Activated CD8-positive, alpha-beta memory T cell treated with anti-CD3 and anti-CD28 coated beads for 4 hours (primary cell): ENCODE results near the gene RACGAP1.
"Not testable (repeated sequence)": the region's sequence is repeated elsewhere in the genome, so short reads cannot be mapped to it uniquely, and the experiment has no call there.

ENCODE experiments used
- DNase-seq, 2 donors: peaks; one replicate each; pipeline ENCODE4 v3.0.0-alpha.2; 2020; ENCODE audit warnings: low read depth in 2 of 2

RACGAP1 gene

DNA sequence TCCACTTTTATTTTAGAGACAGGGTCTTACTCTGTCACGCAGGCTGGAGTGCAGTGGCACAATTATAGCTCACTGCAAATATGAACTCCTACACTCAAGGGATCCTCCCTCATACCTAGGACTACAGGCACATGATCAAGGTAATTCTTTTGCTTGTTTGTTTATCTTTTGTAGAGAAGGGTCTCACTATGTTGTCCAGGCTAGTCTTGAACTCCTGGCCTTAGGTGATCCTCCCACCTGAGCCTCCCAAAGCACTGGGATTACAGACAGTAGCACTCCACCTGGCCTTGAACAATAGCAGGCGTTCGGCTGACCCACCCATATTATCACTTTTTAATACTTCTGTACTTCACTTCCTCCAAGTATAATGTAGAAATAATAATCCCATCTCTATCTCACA is 1.4 kb upstream of the RACGAP1 start:
- no peak for DNase-seq

DNA sequence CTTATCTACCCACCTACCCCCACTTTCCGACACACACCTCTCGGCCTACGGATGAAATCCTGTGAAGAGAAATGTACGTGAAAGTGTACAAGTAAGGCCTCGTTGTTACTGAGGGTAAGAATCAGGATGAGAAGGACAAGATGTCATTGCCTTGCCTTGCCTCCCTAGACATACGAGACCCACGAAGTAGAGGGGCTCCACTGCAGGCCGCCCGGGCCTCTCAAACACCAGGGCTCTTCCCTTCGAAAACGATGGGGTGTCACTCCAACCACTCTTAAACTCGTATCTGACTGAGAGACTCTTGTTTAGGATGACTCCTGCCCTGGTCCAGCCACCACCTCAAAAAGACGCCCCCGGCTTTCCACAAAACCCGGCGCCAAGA is 498 bp downstream of the RACGAP1 start:
- DNase-seq: no peak

DNA sequence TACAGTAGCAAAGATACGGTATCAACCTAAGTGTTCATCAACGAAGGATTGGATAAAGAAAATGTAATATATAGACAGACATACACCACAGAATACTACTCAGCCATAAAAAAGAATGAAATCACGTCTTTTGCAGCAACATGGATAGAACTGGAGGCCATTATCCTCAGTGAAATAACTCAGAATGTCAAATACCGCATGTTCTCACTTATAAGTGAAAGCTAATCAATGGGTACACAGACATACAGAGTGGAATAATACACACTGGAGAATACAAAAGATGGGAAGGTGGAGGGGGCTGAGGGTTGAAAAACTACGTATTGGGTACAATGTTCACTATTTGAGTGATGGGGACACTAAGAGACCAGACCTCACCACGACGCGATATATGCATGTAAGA is 1.1 kb downstream of the RACGAP1 start:
- no peak for DNase-seq

DNA sequence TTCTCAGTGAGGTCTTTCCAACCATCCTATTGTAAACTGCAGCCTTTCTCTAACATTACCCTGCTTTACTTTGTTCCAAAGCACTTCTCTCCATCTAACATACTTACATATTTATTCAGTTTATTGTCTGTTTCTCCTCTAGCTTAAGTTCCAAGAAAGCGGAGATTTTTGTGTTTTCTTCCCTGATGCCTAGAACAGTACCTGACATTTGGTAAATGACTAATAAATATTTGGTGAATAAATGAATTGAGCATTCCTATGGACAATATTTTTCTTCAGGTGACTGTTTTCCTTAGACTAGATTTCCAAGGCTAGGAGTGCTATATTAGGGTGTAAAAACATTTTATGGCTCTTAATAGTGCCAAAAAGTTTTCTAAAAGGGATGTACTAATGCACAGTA is 2.4 kb downstream of the RACGAP1 start:
- no peak for DNase-seq

DNA sequence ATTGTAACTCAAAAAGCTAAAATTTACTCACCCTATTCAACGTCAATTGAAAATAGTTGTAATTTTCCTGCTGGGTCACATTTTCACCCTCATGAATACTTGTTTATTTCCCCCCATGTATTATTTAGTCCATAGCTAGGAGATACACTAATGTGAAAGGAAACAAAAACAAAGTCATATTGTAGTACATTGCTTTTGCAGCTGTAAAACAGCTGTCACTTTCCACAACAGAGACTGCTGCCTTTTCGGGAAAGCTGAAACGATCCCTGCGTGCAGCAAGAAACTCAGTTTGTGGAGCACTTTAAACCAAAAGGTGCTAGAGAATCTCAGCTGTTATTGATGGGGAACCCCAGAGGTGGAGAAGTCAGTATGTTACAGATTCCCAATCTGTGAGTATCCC is 4.3 kb downstream of the RACGAP1 start:
- no peak for DNase-seq

DNA sequence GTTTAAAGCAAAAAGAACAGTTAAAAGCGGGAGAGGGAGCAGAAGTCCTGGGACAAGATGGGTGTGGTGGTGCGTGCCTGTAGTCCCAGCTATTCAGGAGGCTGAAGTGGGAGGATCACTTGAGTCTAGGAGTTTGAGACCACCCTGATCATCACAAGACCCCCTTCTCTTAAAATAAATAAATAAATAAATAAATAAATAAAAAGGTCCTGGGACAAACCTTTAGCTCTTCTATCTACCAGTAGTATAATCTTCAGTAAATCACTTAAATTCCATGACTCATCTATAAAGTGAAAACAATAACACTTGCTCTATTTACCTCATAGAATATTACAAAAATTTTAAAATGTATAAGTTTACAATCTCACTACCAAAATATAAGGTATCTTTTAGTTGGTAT is 5.8 kb downstream of the RACGAP1 start:
- DNase-seq: no peak

DNA sequence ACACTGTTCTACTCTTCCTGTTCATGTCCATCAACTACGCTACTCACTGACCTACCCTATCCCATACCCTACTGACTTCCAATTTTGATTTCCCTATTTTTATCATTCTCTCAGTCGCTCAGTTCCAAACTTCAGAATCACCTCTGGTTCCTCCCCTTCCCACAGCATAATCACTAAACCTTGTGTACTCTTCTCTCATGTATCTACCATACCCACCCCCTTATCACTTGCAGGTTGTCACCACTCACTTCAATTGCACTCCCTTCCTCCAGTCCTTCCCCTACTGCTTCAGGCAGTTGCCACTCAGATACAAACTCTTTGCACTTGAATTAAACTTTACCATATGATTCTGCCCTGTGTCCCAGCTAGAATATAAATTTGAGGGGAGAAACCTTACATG is 6.3 kb downstream of the RACGAP1 start:
- no peak for DNase-seq

DNA sequence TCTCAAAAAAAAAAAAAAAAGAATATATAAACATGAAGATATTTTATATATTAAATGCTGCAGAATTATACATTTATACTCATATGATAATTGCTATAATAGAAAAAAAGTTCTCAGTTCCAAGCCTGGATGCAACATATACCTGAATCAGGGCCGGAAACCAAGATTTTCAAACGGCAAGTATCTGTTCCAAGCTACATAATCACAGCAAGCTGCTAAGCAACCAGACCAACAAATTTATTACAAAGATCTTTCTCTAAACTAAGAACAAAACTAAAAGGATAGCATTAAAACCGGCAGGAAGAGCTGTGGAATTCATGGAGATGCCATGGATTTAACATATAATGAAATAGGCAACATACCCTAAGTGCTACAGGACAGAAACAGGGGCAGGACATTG is 7.1 kb downstream of the RACGAP1 start:
- no peak for DNase-seq

DNA sequence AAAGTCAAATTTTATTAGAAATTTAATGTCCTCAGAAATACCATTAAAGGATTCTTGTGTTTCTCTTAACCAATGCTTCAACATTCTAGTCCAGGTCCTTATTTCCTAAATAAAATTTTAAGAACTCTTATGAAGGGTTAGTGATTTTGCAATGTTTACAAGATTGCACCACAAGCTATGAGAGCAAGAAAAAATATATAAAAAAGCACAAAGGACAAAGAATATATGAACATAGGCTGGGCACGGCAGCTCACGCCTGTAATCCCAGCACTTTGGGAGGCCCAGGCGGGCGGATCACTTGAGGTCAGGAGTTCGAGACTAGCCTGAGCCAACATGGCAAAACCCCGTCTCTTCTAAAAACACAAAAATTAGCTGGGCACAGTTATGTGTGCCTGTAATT is 7.7 kb downstream of the RACGAP1 start:
- DNase-seq: no peak

DNA sequence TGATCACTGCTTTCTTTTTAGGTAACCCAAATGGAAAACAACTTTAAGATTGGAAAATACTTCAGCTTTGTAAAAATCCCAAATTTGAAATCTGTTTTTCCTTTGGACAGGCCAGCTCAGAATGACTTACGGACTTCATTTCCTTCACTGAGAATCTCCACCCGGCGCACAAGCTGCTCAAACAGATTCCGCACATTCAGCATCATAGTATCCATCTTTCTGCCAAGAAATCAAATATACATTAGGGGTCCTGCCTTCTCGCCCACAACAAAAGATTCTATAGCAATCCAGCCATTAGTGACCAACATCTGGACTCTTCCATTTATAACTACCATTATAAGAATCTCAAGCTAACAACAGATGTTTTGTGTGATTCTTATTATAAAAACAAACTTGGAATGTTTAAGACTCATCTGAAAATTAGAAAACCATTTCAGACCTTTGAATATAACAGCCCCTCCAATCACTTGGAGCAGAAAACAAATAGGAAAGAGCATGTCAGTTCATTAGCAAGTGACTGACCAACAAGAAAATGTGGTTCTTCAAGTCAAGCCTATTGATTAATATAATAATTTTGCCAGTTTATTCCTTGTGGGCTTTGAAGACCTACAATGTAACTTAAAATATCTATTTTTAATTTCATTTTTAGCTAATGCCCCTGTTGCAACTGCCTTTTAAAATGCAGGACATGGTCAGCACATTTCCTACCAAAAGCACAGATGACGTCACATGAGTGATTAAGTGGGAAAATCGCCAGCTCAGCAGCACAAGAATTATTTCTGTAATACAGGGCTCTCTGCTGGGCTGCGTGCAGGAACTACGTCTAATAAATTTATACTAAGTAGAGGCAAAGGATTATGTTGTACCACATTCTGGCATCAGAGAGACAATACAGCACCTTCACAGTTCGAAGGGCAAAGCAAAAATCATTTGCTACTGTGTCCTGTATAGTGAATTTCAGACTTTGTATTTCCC is 8.5 kb downstream of the RACGAP1 start:
- no peak for DNase-seq

DNA sequence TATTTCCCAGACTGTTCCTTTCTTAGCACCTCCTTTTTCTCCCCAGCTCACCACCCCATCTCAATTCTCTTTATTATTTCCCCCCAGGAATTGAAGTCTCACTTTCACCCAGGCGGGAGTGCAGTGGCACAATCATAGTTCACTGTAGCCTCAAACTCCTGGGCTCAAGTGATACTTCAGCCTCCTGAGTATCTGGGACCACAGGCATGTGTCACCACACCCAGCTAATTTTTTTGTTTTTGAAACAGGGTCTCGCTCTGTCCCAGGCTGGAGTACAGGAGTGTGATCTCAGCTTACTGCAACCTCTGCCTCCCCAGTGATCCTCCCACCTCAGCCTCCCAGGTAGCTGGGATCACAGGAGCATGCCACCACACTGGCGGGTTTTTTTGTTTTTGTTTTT is 11.0 kb downstream of the RACGAP1 start:
- DNase-seq: no peak

DNA sequence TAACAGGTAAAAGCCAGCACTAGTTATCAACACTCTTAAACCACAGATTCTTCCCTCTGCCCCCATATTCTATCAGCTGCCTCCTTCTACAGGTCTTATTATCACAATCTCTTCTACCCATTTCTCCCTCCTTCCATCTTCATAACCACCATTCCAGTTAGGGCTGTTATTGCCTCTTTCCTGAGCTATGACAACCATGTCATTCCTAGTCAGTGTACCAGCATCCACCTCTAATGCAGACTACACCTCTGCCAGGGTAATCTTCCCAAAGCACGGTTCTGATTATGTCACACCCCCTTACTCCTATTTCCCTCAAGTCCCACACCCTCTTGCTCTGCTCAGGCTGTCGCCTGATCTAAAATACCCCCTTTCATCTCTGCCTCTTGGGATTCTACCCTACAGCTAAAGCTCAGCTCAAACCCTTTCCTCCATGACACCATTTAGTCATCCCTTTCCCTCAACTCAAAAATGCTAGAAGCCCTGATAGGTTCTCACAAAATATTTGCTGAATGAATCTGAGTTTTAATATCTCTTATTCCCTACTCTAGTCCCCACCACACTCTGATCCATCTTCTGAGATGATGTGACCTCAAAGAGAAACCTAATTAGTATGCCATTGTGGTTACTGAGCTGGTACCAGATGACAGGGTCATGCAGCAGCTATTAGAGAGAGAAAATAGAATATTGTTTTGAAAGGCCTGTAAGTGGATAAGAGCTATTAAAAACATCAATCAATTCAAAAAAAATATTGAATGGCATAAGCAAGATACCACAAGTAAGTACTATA is 11.7 kb downstream of the RACGAP1 start:
- DNase-seq: no peak

DNA sequence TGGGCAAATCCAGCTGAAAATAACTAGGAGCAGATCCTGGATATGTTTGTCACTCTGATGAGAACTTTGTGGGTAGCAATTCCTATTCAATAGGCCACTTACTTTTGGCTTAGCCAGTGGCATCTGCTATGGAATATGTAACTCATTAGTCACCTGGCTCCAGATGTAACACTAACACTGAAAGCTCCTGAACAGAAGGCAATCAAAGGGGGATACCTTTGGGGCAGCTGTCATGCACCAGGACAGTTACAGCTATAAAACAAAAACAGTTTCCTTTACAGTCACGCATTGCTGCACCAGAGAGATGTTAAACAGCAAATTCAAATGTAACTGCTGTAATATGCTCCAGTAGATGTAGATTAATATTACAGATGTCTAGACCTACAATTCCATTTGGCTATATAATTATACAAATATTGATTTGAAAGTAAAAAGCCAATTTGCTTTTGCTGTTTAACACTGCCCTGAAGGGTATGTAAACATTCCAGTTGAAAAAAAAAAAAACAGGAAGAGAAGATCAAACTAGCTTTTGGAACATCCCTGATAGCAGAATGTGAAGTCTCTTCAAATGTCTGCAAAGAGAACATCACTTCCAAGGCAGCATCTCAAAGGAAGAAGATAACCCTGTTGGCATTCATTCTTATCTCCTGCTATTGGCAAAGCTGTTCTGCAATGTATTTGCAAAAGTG is 18.4 kb downstream of the RACGAP1 start:
- DNase-seq: no peak

DNA sequence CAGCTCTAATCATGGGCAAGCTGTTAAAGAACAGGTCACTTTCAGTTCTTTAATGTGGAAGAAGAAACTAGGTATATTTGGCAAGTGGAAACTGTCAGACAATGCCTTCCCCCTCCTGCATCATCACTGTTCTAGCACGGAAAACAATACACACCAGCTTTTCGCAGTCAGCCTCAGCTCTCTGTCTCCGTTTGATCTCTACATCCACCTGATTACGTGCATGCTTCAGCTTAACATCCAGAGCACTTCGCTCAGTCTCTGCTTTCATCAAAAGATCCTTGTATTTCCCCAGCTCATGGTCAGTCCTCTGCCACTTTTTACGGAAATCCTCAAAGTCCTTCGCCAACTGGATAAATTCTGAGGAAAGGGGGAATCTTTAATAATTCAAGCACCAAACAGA is 19.0 kb downstream of the RACGAP1 start:
- DNase-seq: no peak

DNA sequence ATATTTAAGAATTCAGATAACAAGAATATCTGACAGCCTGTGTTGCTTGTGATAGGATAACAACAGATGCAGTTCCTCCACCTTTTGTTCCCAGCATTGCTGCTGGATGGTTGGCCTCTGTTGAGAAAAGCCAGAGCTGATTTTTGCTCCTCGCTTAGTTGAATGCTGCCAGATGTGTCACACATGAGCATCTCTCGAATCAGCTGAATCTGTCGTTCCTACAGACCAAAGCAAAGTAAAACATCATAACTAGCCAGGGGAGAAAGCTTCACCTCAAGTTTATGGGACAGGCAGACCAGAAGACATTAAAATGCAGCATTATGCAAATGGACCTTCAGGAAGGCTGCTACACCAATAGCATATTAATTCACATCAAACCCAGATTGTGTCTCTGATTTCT is 20.1 kb downstream of the RACGAP1 start:
- DNase-seq: no peak

DNA sequence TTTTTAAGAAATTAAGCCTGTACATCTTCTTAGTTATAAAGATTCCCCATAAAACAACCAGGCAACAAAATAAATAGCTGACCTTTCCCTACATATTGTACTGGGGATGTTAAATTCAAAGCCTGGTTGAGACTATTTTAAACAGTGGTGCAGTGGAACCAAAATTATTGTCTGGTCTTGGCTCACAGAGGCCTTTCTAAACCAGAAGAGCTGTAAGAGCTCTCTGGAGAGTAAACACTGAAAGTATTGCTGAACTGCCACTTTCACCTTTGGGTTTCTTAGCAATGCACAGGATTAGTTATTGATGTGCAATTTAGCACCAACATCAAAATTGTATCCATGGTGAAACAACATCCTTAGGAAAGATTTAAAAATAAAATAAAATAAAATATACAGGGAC is 20.6 kb downstream of the RACGAP1 start:
- no peak for DNase-seq

DNA sequence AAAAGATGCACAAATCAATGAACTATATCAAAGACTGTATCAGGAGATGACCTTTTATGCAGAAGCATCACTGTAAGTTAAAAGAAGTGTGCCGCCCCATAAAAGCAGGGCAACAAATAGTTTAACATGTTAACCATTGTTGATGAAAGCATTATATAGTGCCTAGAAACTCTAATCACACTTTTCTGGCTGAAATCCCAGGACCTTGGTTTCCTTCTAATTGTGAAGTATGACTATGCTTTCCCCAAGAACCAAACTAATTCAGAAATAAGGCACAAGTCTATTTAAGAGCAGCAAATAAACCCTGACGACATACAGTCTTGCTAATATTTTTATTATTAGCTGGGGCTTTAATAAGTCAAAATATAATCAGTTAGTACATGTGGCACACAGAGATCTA is 21.7 kb downstream of the RACGAP1 start:
- no peak for DNase-seq

DNA sequence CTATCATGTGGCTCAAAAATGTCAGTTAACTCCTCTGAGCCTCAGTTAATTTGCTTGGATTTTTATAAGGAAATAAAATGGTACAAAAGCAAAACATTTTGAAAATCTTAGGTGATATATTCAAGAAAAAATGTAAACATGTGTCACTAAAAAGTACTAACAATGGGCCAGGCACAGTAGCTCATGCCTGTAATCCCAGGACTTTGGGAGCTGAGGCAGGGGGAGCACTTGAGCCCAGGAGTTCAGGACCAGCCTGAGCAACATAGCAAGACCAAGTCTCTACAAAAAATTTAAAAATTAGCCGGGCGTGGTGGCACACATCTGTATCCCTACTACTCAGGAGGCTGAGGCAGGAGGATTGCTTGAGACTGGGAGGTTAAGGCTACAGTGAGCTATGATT is 26.8 kb downstream of the RACGAP1 start:
- DNase-seq: no peak

DNA sequence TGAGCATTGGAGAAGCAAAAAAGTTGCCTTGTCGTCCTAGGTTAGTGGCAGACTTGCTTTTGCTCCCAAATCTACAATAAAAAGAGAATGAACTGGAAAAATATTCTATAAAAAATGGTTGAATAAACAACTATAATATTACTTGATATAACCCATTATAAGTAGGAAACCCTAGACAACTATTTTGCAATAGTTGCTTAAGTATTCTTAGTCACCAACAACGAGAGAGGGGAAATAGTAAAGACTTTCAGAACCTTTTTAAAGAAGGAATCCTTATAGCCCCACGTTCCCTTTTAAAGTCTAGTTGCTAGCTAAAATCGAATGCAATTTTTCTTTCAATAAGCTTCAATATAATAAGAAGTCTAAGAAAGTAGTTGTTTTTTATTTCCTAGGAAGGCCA is 35.0 kb downstream of the RACGAP1 start:
- DNase-seq: no peak

DNA sequence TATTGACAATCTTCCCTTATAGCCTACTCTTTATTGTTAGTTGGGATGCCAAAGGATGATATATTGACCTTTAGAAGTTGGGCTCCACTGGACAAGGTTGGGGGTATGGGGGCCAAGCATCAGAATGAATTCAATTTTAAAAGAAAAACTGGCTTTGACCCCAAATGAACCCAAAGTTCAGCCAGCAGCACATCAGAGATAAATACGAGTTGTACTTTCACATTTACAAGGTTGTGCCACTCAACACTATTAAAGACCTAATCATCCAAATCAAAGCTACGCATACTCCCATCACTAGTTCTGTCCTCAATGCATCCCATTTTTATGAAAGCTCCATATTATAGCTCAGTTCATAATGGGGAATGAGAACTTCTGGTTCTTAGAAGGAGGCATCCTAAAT is 35.9 kb downstream of the RACGAP1 start:
- not testable (repeated sequence) for DNase-seq

DNA sequence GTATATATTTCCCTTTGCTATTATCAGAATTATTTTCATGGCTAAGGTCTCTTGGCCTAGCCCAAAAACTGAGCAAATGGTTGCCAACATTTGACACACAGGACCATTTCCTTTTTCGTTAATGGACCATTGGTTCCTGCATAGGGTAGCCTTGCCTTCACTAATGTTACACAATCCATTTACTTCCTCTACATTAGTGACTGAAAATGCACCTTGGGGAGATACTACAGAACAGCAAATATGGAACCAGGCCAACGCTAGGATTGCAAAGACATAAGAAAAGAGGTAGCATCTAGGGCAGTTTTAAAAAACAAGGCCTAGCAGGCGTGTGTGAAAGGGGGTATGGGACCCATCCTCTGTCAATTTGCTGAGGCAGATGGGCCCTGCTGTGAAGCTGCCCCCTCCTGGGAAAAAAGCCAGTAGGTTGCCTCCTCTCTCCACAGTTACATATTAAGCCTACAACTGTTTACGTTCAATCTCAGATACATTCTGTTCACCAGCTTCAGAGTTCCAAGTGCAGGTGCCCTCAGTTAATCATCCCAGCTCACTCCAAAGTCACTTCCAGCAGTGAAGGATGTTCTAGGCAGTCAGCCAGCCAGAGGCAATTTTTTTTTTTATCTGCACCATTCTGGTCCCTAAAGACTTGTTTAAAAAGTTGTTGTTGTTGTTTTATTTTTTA is 37.5 kb downstream of the RACGAP1 start:
- DNase-seq: no peak

DNA sequence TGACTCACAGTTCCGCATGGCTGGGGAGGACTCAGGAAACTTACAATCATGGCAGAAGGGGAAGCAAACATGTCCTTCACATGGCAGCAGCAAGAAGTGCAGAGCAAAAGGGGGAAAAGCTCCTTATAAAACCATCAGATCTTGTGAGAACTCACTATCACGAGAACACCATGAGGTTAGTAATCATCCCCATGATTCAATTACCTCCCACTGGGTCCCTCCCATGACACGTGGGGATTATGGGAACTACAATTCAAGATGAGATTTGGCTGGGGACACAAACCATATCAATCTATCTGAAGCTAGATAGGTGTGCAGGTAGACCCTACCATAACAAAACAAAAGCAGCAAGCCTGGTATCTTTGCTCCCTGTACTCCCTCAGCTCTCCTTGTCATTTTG is 38.8 kb downstream of the RACGAP1 start:
- DNase-seq: not testable (repeated sequence)
